HepG2 (cell line): Measurements from ENCODE around the gene FAM168A. TPM values are rescaled to one million over a fixed set of nuclear protein-coding genes. Genes with fewer than 3 reads are reported as not detected.

Experiments used
- ATAC-seq: fragments of 200-7000 bp; cut with Tn5 transposase; 3 replicates; pipeline ENCODE4 v1.9.1; 2020; ENCODE audit warnings: mild to moderate bottlenecking, moderate library complexity
- BruUV-seq: library from RNA; stranded (reverse); fragments of 400-500 nt; replicated peaks from 2 replicates; lab custom pipeline; 2021; lab: Mats Ljungman, UMichigan
- CTCF ChIA-PET: fragments of 300-600 bp; formaldehyde crosslinking; extraction: SDS; loops from one replicate; lab custom pipeline; 2021; ENCODE audit warnings: low total read pairs, inconsistent platforms, low intra/inter-chr PET ratio; lab: Yijun Ruan, JAX
- POLR2A ChIA-PET: fragments of 350-600 bp; sonication (Branson Sonifier 250); formaldehyde crosslinking; loops from one replicate; lab custom pipeline; 2020; ENCODE audit warnings: antibody characterized with exemption, inconsistent platforms; lab: Yijun Ruan, JAX
- DNase-seq: peaks from one replicate; pipeline ENCODE4 v3.0.0-alpha.2; 2015; ENCODE audit warnings: low spot score
- FAIRE-seq: peaks from 3 replicates; lab custom pipeline; 2011; peaks lifted over from hg19 to GRCh38; lab: Jason Lieb, UNC
- H2AFZ ChIP-seq: one replicate; pipeline ENCODE4 v1.6.1; 2011; ENCODE audit warnings: low read length, inconsistent platforms
- H3K27ac ChIP-seq: fragments of 300-600 bp; 3 replicates; pipeline ENCODE4 v1.8.0; 2011; ENCODE audit warnings: mixed run types, mild to moderate bottlenecking, mixed read lengths, low read length, inconsistent platforms; ENCODE audit not compliant: insufficient read depth; ENCODE audit errors: extremely low read length
- H3K27me3 ChIP-seq, 2 experiments: fragments of 200-600 bp in 1 of 2; 2 replicates in 1 of 2; 3 replicates in 1 of 2; pipeline versions ENCODE4 v1.6.0 to v1.8.0; 2011; ENCODE audit warnings: low read length in 2 of 2, mild to moderate bottlenecking in 2 of 2, moderate library complexity in 2 of 2, inconsistent platforms in 1 of 2; ENCODE audit not compliant: insufficient read depth in 2 of 2, control insufficient read depth in 1 of 2
- H3K36me3 ChIP-seq, 2 experiments: fragments of 200-600 bp in 1 of 2; replicated peaks in 1 of 2; 2 replicates in 1 of 2; 3 replicates in 1 of 2; pipeline versions ENCODE4 v1.5.1 to v1.8.0; 2011; ENCODE audit warnings: low read length in 2 of 2, inconsistent platforms in 1 of 2; ENCODE audit not compliant: insufficient read depth in 2 of 2, control insufficient read depth in 1 of 2
- H3K4me1 ChIP-seq: 2 replicates; pipeline ENCODE4 v1.5.1; 2012; ENCODE audit warnings: low read length, inconsistent platforms; ENCODE audit not compliant: insufficient read depth
- H3K4me2 ChIP-seq: 2 replicates; pipeline ENCODE4 v1.6.0; 2011; ENCODE audit warnings: low read depth, low read length, inconsistent platforms
- H3K4me3 ChIP-seq, 3 experiments: fragments of 200-600 bp in 1 of 3; sonication (generic), shearing (Covaris generic) in 1 of 3; replicated peaks in 1 of 3; 2 replicates each; pipeline ENCODE4 v1.5.1; 2011 to 2016; ENCODE audit warnings: low read length in 3 of 3, inconsistent platforms in 2 of 3, low read depth in 2 of 3, mild to moderate bottlenecking in 2 of 3, control low read depth in 1 of 3, mixed read lengths in 1 of 3; ENCODE audit not compliant: insufficient read depth in 1 of 3
- H3K79me2 ChIP-seq: one replicate; pipeline ENCODE4 v1.6.1; 2011; ENCODE audit warnings: low read length, inconsistent platforms; ENCODE audit not compliant: insufficient read depth
- H3K9ac ChIP-seq: 2 replicates; pipeline ENCODE4 v1.6.0; 2011; ENCODE audit warnings: mild to moderate bottlenecking, low read depth, low read length, inconsistent platforms; ENCODE audit not compliant: insufficient read depth
- H3K9me3 ChIP-seq: 2 replicates; pipeline ENCODE4 v1.5.1; 2012; ENCODE audit warnings: mild to moderate bottlenecking, low read length
- H4K20me1 ChIP-seq: 2 replicates; pipeline ENCODE4 v1.6.0; 2011; ENCODE audit warnings: inconsistent platforms, mild to moderate bottlenecking, low read length, moderate library complexity; ENCODE audit not compliant: insufficient read depth
- AGO2 ChIP-seq: fragments of 200-400 bp; formaldehyde crosslinking; optimal IDR thresholded peaks from 2 replicates; pipeline ENCODE3; 2017; ENCODE audit warnings: mild to moderate bottlenecking, low read depth, low read length, moderate library complexity
- NFRKB ChIP-seq: fragments of 450-650 bp; IDR thresholded peaks from 2 replicates; pipeline ENCODE4 v1.6.1; 2017
- ZNF468 ChIP-seq: sonication (generic); formaldehyde crosslinking; IDR thresholded peaks from 2 replicates; pipeline ENCODE4 v1.8.0; 2022; ENCODE audit warnings: mild to moderate bottlenecking, moderate library complexity, missing genetic modification reagents
- ZNF546 ChIP-seq: sonication (generic); formaldehyde crosslinking; conservative IDR thresholded peaks from 2 replicates; pipeline ENCODE4 v1.8.1; 2023; ENCODE audit warnings: mild to moderate bottlenecking, missing genetic modification reagents
- ZNF687 ChIP-seq: sonication (generic); formaldehyde crosslinking; IDR thresholded peaks from 2 replicates; pipeline ENCODE4 v1.5.1; 2020; ENCODE audit warnings: mild to moderate bottlenecking, missing genetic modification reagents, moderate library complexity
- WGBS: methylation state at CpG from one replicate; pipeline ENCODE4 v1.1.6; 2017; ENCODE audit warnings: low lambda C conversion rate; 5-methylcytosine and 5-hydroxymethylcytosine counted together
- in situ Hi-C: cut with HindIII; loops from 2 replicates; pipeline ENCODE4 v1.10.0; 2017; ENCODE audit warnings: low pct_unique_long_range_greater_than_20kb; ENCODE audit not compliant: extremely low pct_ligation_motif_present
- intact Hi-C: fragments of 100-400 bp; cut with micrococcal nuclease; formaldehyde crosslinking; loops from one replicate; pipeline ENCODE4 v1.10.0; 2022; ENCODE audit not compliant: unreplicated experiment
- polyA plus RNA-seq, 8 experiments: library from polyadenylated mRNA; depleted of rRNA in 3 of 8; stranded (reverse) in 7 of 8; unstranded in 1 of 8; fragments of >200 nt; fragmentation: Illumina TruSeq in 4 of 8; extraction: Trizol in 4 of 8; gene quantifications; 2 replicates each; pipeline versions ENCODE4 v1.2.1 to v1.2.3, GENCODE V29; 2011 to 2016; ENCODE audit warnings: low read depth in 4 of 8, missing spikeins in 1 of 8, mixed read lengths in 1 of 8; ENCODE audit not compliant: insufficient read depth in 1 of 8
- total RNA-seq, 5 experiments: library from RNA; depleted of rRNA; stranded (reverse); fragments of >200 nt; fragmentation: Illumina TruSeq; extraction: Trizol; gene quantifications; 2 replicates each; pipeline ENCODE4 v1.2.3, GENCODE V29; 2016; ENCODE audit warnings: low read depth in 1 of 5

Gene FAM168A
- total and polyA plus RNA-seq, 2 of the 13 experiments (the other 11 are each of a cell fraction or from before 2014, with no cell fraction given): 13.9 to 15.8 TPM

- H3K9ac ChIP-seq: no peak overlapping the region
- in situ Hi-C loops (no loop called here), intact Hi-C loops (no loop called here)
- FAIRE-seq (no peak), DNase-seq (no peak), ATAC-seq (no peak)
- no peak overlapping the region for H3K4me2 ChIP-seq
- H2AFZ ChIP-seq: no peak overlapping the region
- WGBS: 66% methylated on average over 4 of the region's 20 CpGs
- H3K4me3 ChIP-seq: no peak overlapping the region
- ChIA-PET POLR2A (no interaction called here), CTCF (no interaction called here)
- TF ChIP-seq ZNF546 (CRISPR knock-in tag) (no peak), ZNF687 (CRISPR knock-in tag) (0 out of 2 replicates have a peak, but pooled peaks have one; percentile 9), AGO2 (peak; percentile 69), NFRKB (no peak), ZNF468 (CRISPR knock-in tag) (no peak)
- no peaks in the 10 kb centered on the region for H3K9me3 ChIP-seq
- no peak overlapping the region for H3K27ac ChIP-seq
- no peaks in the 10 kb centered on the region for H3K27me3 ChIP-seq
- no peaks in the 10 kb centered on the region for H4K20me1 ChIP-seq
- H3K79me2 ChIP-seq: no peaks in the 10 kb centered on the region
- H3K4me1 ChIP-seq: no peaks in the 10 kb centered on the region
- no TSS peak for BruUV-seq
- H3K36me3 ChIP-seq: peaks cover 20% of the 10 kb centered on the region in 2 experiments; a peak in 4 of 5 replicates
These were observed 230.4 kb downstream of the FAM168A start for GRCh38 chr11:73367482-73368024.
